Loucy (cell line): ENCODE results near the gene SPAG7.

ENCODE experiments used
- EZH2phosphoT487 ChIP-seq: fragments of 200-600 bp; IDR thresholded peaks from 2 replicates; pipeline ENCODE4 v1.6.1; 2018; ENCODE audit warnings: antibody characterized with exemption, mild to moderate bottlenecking, moderate library complexity, borderline replicate concordance
- TF ChIP-seq, protein P1 (sequence below): fragments of 200-600 bp; sonication (generic); conservative IDR thresholded peaks from 2 replicates; pipeline ENCODE4 v1.5.1; 2014; ENCODE audit warnings: mild to moderate bottlenecking, antibody characterized with exemption, low read length

DNA sequence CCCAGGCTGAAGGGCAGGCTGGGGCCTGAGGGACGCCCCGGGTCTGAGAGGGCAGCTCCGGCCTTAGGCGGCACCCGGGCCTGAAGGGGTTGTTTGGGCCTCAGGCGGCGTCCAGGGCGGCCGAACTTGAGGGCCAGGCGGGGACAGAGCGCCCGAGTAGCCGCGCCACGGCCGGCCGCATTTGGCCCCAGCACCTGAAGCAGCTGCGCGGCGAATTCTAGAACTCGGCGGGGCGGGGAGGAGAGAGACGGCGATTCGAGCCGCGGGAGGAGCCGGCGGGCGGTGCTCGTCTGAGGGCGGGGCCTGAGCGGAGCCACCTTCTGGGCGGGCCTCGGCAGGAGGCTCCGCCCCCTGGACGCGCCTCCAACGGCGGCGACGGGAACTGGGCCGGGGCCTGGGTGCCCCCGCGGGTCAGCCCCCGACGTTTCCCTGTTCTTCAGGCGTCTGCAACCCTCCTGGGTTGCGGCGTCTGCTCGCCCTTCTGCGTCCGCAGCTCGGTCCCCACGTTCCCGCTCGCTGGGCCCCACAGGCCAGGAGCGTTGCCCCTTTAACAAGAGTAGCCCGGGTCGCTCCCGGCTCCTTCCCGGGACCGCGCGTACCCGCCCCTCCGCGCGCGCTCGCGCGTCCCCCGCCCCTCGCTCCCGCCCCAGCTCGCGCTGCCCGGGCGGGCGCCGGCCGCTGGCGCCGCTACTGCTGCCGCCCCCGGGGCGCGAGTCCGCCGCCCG lies 29.8 kb upstream of the SPAG7 start, which contains the start of the genes INCA1 and KIF1C:
- TF ChIP-seq, protein P1, sequence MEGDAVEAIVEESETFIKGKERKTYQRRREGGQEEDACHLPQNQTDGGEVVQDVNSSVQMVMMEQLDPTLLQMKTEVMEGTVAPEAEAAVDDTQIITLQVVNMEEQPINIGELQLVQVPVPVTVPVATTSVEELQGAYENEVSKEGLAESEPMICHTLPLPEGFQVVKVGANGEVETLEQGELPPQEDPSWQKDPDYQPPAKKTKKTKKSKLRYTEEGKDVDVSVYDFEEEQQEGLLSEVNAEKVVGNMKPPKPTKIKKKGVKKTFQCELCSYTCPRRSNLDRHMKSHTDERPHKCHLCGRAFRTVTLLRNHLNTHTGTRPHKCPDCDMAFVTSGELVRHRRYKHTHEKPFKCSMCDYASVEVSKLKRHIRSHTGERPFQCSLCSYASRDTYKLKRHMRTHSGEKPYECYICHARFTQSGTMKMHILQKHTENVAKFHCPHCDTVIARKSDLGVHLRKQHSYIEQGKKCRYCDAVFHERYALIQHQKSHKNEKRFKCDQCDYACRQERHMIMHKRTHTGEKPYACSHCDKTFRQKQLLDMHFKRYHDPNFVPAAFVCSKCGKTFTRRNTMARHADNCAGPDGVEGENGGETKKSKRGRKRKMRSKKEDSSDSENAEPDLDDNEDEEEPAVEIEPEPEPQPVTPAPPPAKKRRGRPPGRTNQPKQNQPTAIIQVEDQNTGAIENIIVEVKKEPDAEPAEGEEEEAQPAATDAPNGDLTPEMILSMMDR = no peak
- TF ChIP-seq EZH2phosphoT487 = no peak
